GM18858 (cell line): ENCODE results near the gene NFATC2.

ENCODE experiments used
- ATAC-seq: cut with Tn5 transposase; IDR thresholded peaks from one replicate; pipeline ENCODE4 v1.9.1; 2021; ENCODE audit not compliant: unreplicated experiment

The NFATC2 gene

DNA sequence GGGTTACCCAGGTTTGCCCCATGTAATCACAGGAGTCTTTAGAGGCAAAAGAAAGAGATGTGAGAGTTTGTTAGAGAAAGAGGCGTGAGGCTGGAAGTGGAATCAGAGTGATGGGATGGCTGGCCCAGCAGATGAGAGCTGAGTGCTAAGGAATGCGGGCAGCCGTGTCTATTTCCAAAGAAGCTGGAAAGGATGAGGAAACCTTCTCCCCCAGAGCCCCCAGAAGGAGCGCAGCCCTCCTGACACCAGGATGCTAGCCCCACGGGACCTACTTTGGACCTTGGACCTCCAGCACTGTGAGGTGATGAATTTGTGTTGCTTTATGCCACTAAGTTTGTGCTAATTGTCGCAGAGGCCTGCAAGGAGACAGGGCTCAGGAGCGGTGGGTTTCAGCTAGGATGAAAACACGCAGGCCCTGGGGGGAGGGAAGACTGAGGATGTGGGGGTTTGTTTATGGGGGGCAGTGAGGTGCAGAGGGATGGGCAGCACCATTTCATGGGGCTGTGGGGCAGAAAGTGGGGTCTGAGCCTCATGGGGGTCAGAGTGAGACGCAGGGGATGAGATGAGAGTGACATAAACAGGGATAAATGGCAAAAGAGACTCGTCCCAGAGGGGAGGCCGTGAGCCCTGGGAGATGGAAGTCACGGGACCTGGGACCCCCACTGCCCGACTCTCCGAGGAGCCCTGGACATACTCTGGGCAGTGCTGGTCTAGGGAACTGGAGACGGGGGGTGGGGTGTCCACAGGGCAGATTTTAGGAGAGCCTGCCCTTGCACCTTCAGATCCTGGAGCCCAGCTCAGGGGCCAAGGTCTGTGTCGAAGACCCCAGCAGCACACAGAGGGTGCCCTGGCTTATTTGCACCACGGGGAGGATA lies 160.2 kb downstream of the NFATC2 start:
- ATAC-seq: no peak

DNA sequence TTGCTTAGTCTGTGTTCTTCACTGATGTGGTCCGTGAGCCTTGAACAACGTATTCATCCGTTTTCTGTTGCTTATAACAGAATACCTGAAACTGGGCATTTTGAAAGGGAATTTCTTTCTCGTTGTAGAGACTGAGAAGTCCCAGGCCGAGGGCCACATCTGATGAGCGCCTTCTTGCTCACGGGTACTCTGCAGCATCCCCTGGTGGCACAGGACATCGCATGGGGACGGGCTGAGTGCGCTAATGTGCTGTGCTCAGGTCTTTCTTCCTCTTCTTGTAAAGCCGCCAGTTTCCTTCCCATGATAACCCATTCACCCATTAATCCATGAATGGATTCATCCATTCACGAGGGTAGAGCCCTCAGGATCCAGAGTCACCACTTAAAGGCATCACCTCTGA lies 161.0 kb downstream of the NFATC2 start:
- ATAC-seq: no peak

DNA sequence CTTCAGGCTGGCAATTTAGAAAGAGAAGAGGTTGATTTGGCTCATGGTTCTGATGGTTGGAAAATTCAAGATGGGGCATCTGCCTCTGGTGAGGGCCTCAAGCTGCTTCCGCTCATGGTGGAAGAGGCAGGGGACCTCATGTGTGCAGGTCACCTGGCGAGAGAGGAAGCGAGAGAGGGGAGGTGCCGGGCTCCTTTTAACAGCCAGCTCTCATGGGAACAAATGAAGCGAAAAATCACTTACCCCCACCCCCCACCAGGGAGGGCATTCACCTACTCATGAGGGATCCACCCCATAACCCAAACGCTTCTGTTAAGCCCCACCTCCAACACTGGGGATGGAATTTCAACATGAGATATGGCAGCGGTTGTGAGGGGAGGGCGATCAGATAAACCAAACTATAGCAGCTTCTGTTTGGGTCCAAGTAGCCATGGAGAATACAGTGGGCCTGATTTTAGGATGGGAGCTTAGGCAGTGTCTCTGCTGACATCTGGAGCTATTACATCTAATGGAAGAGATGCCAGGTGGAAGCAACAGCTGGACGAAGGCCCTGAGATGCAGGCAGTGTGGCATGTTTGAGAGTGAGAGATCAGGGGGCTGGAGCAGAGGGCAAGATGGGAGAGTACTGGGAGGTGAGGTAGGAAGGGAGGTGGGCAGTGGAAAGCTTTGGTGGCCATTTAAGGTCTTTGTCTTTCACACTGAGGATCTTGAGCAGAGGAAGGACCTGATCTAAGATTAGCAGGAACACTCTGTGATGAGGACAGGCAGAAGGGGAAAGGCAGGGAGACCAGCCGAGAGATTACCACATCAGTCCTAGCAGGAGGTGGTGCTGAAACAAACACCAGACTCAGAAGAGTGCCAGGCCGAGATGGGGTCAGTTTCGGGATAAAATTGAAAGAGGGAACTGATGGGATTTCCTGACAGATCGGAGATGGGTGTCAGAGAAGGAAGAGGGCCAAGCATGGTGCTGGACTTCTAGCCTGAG lies 161.8 kb downstream of the NFATC2 start:
- no peak for ATAC-seq

DNA sequence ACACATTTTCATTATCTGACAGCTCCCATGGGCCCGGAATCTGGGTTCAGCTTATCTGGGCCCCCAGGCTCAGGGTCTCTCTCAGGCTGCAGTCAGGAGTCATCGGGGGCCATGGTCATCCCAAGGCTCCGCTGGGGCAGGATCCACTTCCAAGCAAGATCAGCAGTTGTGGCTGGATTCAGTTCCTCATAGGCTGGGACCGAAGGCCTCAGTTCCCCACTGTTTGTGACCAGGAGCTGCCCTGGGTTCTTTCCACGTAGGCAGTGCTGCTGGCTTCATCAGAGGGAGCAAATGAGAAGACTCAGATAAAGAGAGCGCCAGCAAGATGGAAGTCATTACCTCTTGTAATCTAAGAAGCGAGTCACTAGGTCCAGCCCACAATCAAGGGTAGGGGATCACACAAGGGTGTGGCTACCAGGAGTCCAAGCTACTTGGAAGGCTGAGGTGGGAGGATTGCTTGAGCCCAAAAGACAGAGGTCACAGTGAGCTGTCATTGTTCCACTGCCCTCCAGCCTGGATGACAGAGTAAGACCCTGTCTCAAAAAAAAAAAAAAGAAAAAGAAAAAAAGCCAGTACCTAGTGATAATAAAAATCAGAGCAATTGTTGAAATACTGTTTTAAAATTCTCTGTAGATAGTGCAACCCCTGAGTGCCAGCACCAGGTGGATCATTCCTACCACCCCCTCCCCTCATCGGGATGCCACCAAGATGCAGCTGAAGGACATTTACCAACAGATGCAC lies 162.7 kb downstream of the NFATC2 start:
- ATAC-seq: no peak

DNA sequence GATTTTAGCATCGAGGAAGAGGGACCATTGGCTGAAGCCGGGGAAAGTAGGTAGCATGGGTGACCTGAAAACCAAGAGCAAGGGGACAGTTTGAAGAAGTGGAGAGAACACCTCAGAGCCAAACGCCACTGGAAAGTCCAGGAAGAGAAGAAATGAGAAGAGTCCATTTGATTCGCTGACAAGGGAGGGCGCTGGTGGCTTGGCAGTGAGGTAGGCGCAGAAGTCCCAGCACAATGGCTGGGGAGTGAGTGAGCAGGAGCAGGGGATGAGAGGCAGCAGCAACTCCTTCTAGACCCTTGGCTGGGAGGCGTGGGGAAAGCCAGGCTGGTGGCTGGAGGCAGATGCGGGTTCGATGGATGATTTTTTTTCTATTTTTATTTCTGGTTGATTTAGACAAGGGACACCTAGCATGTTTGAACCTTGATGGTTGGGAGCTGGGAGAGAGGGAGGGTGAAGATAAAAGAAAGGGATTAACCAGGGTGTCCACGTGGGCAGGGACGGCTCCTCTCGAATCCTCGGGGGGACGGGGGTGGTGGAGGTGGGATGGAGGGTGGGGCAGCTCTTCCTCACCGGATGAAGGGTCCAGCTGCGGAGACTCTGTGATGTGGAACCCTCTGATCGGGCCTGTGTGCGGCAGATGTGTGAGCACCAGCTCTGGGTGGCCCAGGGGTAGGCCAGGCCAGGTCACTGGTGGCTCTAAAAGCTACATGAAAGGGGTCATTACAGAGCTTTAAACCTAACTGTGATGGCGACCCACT lies 164.2 kb downstream of the NFATC2 start:
- ATAC-seq: no peak

DNA sequence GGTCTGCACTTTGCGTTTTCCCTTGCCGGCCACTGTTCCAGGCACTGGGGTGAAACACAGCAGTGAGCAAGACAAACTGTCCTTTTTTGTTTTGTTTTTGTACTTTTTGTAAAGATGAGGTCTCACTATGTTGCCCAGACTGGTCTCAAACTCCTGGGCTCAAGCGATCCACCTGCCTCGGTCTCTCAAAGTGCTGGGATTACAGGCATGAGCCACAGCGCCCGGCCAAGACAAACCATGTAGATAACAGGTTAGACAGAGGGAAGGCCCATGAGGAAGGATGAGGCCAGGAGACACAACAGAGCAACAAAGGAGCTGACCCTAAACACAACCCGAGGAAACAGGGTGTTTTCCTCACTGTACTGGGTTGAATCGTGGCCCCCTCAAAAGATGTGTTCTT lies 165.4 kb downstream of the NFATC2 start:
- no peak for ATAC-seq

DNA sequence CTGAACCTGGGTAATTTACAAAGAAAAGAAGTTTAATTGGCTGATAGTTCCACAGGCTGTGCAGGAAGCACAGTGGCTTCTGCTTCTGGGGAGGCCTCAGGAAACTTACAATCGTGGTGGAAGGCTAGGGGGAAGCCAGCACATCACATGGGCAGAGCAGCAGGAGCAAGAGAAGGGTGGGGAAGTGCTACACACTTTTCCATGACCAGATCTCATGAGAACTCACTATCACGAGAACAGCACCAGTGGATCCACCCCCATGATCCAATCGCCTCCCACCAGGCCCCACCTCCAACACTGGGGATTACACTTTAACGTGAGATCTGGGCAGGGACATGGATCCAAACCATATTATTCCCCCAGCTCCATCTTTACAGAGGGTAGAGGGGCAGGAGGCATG lies 166.4 kb downstream of the NFATC2 start:
- no peak for ATAC-seq

DNA sequence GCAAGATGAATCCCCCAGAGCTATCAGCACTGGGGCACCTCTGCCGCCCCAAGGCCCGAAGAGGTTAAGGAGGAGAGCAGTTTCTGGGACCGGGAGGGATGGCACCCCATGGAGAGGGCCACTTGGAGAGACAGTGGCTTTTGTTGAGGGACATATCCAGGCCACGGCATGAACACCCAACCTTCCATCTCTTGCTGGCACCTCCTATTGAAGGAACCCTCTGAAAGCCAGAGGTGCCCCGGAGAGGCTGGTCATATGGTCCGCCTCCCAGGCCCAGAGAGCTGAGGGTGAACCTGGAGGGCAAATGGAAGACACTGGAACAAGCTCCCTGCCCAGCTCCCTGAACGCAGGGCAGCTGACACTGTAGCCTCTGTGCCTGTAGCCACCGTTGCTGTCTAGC lies 167.0 kb downstream of the NFATC2 start:
- no peak for ATAC-seq

DNA sequence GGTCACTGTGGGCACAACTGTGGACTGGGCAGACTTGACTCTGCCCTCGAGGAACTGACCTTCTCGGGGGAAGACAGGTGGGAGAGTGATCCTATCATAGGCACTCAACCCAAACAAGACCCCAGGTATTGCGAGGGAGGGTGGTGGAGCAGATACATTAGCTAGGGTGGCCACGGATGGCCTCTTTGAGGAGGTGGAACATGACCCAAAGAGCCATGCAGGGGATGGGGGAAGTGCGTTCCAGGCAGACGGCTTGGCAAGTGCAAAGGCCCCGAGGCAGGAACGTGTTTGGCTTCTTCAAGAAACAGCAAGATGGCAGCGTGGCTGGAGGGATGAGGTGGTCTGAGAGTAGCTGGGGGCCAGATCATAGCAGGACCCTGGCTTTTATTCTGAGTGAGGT lies 167.6 kb downstream of the NFATC2 start:
- no peak for ATAC-seq

DNA sequence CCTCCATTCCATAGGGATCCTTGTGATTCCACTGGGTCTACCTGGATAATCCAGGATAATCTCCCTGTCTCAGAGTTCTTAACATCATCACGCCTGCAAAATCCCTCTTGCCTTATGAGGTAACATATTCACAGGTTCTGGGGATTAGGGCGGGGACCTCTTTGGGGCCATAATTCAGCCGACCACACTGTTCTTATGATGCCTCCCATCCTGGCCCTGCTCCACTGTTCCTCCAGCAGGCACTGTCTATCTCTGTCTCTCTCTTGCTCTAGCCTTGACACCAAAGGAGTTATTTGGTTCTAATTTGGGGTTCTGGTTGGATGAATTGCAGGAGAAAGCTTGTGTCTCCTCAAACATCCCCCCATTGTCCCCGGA lies 168.1 kb downstream of the NFATC2 start:
- ATAC-seq: no peak

DNA sequence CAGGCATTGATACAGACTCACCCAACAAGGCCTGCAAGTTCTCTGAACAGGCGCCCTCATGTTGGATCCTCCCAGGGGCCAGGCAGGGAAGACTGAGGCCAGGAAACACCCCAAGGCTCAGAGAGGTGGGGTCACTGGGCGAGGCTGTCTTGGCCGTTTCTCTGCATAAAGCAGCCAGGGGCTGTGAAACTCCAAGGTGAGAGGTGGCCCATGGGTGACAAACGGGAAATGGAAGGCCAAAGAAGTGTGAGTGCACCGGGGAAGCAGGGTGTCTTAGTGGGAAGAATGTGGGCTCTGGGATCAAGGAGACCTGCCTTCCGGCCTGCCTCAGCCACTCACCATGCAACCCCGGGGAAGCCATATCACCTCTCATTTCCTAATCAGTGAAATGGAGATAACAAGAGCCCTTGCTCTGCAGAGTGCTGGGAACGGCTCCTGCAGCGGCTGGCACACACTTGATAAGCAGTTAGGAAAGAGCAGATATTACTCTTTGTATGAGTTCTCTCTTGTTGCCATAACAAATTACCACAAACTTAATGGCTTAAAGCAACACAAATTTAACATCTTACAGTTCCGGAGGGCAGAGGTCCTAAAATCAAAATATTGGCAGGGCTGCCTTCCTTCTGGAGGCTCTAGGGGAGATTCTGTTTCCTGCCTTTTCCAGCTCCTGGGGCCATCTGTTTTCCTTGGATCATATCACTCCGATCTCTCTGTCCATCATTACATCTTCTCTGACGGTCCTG lies 168.6 kb downstream of the NFATC2 start:
- ATAC-seq: no peak

DNA sequence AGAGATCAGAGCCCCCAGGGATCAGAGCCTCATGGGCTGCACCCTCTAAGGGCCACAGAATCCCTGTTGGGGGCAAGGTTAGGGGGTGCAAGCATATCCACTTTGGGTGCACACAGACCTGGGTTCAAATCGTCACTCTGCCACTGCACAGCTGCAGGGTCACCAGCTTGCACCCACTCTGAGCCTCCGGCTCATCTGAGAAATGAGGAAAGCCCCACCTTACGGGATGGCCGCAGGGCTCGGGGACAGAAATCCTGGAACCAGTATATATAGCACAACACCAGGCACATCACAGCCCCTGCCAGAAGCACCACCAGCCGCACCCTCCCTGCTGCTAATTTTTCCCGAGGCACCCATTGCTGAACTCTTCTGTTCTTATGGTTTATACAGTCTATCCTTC lies 169.6 kb downstream of the NFATC2 start:
- no peak for ATAC-seq

DNA sequence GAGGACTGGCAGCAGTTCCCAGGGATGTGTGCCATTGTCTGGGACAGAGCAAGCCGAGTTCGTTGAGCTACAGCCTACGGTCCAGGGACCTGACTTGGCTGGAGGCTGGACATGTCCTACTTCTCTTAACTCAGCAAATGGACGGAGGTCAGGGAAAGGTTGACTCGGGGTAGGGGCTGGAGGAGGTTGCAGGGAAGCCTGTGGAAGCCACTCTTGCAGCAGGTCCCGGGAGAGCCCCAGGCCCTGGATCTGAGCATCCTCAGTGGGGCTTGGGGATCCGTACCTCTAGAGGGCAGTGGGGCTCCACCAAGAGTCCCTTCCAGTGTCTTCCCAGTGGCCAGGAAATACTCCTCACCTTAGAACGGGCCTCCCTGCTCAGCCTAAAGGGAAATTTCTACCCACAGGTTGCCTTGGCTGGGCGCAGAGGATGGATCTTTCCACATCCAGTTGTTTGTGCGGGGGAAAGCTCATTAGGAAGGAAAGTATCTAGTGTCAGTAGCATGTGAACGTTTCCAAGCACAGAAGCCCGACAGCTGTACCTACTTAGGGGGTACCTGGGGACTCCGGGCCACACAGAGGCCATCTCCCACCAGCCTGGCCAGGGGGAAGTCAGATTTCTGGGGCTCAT lies 170.2 kb downstream of the NFATC2 start:
- no peak for ATAC-seq

DNA sequence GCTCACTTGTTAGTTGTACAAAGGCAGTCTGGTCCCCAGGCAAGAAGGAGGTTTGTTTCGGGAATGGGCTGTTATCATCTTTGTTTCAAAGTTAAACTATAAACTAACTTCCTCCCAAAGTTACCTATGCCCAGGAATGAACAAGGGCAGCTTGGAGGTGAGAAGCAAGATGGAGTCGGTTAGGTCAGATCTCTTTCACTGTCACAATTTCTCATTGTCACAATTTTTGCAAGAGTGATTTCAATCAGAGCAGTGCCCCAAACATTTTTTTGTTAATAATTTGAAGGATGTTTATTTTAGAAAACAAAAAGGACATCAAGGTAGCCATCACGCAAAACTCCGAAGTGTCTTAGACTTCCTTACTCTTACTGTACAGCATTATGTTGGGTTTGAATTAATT lies 170.8 kb downstream of the NFATC2 start:
- ATAC-seq: no peak

DNA sequence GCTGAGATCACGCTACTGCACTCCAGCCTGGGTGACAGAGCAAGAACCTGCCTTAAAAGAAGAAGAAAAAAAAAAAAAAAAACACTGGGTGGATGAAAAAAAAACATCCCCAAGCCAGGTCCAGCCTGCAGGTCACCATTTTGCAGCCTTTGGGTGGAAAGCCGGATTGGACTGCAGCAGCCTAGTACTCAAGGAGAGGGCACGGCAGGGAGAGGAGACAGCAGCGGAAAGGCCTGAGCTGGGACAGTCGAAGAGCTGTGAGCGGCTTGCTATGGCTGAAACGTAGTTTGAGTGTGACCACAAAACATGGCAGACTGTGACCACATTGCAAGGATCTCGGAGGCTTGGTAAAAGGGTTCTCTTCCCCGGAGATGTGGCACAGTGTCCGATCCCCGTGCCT lies 173.0 kb downstream of the NFATC2 start:
- ATAC-seq: no peak

DNA sequence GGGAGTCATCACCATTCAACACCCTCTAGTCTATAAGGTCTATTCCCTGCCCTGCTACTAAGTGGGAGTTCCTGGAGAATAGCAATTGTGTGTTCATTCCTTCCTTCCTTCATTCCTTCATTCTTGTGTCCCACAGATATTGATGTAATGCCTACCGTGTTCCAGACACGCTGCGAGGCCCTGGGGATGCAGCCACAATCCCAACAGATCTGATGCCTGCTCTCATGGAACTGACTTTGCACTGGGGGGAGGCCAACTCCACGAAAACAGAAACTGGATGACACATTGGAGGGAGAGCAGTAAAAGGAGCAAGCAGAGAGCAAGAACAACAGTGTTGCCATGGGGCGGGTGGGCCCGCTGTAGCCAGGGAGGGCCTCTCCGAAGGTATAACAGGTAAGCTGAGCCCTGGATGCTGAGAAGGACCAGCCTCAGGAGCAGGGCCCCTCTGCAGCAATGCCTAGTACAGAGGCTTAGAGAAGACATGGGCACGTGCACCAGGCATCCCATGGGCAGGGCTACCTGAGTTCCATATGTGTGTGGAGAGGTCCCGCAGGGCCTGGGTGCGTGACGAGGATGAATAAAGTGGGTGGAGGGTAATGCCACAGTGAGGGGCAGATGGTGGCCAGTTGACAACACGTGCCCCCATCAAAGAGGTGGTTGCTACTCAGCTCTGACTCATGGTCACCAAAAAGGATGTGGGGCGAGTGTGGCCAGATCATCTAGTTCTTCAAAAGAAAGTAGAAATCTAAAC lies 173.9 kb downstream of the NFATC2 start:
- ATAC-seq: no peak

DNA sequence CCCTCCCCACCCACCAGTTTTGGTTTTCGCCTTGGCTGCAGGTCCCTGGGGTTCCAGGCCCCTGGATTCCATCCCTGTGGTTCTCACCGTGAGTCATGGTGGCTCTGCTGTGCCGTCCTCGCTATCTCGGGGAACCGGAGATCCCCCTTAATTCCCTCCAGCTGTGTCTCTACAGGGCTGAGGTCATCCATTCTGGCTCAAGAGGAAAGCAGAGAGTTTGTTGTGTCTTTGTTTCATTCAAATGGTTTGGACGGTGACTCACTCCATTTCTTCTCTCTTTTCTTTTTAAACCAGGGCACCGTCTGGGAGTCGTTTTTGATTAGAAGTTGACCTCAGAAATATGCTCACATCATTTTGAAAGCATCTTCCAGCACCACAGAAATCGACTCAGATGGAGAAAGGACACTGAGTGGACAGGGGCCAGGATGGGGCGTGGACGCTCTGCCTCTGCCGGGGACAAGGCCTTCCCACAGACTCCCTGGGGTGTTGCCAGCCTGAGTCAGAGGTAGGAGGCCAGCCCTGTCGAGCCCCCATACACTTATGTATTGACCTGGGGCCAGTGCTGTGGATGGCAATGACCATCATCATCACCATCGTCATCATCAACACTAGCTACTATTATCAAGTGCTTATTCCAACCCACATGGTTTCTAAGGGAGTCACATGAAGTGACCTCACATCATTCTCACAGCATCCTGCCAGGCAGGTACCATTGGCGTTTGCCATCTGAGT lies 176.2 kb downstream of the NFATC2 start:
- no peak for ATAC-seq

DNA sequence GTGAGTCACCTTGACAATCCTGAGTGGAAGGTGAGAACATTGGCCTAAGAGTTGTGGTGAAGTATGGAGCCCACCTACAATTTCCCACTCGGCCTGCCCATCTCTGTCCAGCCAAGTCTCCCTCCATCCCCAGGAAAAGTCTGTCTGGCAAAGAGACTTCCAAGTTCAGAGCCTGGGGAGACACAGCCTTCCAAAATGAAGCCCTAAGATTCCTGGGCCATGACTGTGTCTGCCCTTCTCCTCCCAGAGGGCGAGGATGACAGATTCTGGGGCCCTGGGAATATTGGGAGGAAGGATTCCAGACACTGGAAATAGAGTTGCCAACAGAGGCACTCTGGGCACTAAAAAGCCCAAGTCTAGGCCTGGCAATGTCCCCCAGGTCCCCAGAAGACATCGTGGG lies 176.8 kb downstream of the NFATC2 start:
- no peak for ATAC-seq
